ENCODE measurements around the gene FGF22.
"Not testable (repeated sequence)": the region's sequence is repeated elsewhere in the genome, so short reads cannot be mapped to it uniquely, and the experiment has no call there.

Gene FGF22

DNA sequence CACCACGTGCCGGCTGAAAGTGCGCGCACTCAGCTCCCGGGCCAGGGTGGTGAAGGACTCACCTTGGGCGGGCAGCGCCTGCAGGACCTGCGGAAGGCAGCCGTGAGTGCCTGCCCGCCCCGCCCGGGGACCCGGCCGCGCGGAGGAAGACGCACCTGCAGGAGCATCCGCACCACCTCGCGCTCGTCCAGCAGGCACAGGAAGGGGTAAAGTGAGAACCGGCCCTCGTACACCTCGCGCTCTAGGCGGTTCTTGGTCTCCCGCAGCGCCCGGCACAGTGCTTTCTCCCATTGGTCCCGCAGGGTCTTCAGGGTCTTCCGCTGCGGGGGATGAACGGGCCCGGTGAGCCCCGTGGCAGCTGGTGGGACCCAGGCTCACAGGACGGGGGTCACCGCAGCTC lies 17.0 kb upstream of the FGF22 start:
- no peak for DNase-seq

DNA sequence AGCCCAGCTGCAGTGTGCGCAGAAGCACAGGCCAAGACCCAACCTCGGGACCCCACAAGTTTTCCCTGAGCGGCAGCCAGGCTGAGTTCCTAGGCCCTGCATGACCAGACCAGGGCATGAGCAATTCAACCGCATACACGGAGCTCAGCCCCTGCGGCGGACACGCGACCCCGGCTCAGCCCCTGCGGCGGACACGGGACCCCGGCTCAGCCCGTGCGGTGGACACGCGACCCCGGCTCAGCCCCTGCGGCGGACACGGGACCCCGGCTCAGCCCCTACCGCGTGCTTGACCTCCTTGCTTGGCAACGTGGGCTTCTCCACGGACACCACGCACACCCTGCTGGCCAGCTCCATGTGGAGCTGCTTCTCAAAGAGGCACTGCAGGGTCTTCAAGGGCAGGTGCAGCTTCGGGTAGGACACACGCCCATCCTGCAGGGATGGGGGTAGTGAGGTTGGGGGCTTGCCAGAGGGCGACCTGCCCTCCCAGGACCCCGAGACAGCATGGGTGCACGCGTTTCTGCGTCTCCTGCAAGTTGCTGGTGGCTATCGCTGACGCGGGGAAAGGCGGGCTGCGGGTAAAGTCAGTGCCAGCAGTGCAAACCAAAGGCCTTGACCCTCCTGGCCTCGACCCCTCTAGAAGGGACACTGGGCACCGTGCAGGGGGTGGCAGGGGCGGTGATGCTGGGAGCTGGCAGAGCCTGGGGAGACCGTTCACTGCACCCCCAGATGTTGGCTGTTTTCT lies 16.3 kb upstream of the FGF22 start:
- no peak for DNase-seq

DNA sequence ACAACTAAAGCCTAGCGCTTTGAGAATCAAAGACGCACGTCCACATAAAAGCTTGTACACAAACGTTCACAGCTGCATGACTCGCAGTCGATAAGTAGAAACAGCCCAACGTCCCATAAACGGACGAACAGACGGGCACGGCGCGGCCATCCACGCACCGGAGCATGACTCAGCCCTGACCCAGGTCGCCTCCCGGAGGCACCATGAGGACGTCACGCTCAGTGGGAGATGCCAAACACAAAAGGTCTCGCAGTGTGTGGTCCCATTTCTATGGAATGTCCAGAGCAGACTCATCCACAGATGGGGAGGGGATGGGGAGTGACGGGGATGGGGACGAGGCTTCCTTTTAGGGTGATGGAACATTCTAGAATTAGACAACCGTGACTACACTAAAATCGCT lies 15.7 kb upstream of the FGF22 start:
- DNase-seq, result no peak

DNA sequence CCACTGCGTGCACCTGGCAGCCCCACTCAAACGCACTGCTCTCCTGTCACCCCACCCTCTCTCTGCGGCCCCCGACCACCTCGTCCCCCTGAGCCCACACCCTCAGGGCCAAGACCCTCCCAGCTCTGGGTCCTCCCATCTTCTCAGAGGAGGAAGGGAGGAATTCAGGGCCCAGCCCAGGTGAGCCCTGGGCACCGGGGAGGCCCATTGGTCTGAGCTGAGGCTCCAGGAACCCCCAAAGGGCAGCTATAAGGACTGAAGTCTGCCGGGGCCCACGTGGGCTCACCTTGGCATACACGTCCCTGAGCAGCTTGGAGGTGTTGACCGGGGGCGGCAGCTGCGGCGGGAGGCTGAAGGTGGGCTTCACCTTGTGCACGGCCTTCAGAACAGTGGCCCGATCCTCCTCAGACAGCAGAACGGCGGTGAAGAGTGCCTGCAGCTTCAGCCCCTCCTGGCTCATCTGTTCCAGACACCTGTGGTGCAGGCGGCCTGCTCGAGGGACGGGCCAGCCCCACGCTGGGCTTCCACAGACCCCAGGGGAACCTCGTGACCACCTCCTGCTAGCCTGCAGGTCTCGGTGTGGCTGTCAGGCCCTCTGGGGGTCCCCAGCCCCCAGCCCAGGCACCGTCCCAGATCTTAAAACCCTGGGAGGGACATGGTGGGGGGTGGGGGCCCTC lies 15.1 kb upstream of the FGF22 start:
- no peak for DNase-seq

DNA sequence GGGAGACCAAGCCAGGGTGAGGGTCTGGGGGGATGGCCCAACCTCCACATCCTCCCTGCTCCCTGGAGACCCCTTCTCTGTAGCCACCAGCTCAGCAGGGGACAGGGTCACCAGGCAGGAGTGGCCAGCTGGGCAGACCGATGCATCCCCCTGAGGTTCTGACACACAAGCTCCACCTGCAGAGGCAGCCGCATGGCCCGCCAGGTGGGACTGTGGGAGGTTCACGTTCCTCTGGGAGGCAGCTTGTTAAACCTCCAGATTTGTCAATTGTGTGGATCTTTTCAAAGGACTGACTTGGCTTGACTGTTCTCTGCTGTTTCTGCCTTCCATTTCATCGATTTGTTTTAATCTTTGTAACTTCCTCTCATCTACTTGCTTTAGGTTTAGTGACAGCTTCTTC lies 14.4 kb upstream of the FGF22 start:
- no peak for DNase-seq

DNA sequence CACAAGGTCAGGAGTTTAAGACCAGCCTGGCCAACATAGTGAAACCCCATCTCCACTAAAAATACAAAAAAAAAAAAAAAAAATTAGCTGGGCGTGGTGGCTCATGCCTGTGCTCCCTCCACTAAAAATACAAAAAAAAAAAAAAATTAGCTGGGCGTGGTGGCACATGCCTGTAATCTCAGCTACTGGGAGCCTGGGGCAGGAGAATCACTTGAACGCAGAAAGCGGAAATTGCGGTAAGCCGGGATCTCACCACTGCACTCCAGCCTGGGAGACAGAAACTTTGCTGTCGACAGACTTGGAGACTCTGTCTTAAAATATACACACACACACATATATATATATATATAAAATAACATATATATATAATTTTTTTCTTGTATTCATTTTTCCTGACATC lies 13.1 kb upstream of the FGF22 start:
- DNase-seq, result not testable (repeated sequence)

DNA sequence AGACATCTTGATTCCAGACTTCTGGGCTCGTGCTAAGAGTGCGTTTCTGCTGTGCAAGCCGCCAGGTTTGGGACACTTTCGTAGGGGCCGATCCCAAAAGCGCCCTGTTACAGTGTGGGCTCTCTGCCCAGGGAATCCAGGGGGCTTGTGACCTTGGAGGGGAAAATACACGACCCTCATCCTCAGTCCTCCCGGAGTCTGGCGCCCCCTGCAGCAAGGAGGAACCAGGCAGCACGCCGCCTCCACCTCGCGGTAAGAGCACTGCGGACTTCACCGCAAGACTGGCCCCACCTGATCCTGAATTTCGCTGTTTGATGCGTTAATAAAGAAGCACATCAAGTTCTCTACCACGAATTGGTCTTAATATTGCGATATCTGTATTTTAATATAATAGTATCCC lies 11.5 kb upstream of the FGF22 start:
- DNase-seq, result no peak

DNA sequence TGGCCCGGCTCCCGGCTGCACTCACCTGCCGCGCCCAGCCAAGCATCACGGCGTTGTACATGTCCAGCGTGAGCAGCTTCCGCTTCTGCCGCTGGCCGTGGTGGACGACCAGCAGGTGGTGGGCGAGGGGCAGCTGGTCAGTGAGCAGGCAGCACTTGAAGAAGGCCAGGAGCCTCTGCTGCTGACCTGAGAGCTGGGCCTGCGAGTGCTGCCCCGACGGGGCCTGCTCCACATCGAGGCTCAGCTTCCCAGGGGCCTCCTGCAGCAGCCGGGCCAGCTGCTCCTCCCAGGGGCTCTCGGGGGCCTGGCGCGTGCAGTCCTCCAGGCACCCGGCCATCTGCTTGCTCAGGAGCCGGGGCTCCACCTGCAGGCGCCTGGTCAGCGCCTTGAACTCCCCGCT lies 10.2 kb upstream of the FGF22 start:
- not testable (repeated sequence) for DNase-seq

DNA sequence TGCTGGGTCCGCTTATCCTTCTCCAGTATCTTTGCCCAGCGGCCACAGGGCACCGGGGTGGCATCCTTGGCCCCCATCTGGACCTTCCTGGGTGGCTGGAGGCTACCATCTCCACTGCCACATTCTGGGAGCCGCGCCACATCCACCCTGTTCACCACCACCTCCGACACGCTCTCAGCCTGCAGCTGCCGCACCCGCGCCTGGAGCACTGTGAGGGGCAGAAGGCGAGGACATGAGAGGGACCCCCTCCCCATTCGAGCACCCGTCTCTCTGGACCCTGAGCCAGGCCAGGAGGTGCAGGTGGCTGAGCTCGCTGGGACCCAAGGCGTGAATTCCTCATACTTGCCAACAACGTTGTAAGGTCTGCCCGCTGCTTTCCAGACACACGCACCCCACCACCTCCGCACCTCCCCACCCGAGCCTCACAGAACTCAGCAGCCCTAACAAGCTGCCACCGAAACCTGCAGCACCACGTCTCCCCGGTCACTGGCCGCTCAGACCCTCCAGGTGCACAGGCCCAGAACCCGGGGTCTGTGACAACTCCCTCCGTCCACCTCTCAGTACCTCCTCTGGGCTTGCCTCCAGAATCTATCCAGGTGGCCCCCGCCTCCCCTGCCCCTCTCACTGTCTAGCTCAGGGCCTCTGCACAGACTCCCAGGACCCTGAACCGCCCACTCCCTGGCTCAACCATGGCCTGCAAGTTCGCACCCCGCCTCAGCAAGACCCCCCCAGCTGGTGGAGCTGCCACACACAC lies 9.5 kb upstream of the FGF22 start:
- no peak for DNase-seq

DNA sequence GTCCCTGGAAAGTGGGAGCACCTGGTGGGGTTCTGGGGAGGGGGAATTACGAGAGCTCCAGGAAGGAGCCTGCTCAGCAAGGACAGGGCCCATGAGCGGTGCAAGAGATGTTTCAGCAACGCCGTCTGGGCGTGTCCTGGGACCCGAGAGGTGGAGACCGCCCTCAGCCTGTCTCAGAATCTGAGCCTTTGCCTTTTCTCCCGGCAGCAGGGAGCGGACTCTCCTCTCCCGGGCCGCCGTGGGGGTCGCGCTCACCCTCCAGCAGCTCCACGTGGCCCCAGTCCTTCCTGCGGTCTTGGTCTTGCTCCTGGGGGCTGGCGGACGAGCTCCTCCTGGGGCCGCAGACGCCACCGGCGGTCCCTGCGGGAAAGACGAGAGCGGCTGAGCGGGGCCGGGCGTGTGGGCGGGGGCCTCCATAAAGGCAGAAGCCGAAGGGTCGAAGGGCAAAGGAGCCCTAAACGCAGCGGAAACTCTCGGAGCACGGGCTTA lies 7.1 kb upstream of the FGF22 start:
- DNase-seq, result peak; percentile 48

DNA sequence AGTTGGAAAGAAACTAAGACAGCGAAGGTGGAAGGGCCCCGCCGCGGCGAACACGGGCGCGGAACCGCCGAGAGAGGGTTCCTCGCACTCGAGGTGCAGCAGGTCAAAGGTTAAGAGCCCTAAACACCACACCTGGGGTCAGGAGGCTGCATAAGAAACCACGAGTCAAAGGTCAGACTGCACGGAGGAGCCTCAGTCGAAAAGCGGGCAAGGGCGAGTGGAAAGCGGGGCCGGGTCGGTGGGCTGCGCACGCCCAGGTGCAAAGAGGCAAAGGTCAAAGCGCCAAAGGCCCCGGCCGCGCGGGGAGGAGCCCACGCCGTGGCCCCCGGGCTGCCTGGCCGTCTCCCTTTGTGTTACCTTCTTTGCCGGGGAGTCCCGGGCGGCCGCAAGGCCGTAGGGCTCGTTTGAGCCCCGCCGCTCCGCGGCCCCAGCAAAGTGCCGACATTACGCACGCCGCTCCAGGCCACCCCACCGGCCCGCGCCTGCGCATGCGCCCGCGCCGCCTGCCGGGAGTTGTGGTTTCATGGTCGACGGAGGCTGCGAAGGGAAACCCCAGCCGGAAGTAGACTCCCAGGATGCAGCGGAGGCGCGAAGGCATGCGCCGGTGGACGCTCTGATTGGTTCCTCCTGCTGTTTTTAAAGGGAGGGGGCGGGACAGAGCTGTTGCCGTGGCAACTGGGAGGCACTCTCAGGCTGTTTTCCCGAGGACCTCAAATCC lies 6.5 kb upstream of the FGF22 start, which contains the start of gene POLRMT:
POLRMT (minus strand) TSS at position 470 of the 718 bp plus-strand sequence; CDS start at position 445, 25 bp downstream.
- peak; percentile 98 for DNase-seq

DNA sequence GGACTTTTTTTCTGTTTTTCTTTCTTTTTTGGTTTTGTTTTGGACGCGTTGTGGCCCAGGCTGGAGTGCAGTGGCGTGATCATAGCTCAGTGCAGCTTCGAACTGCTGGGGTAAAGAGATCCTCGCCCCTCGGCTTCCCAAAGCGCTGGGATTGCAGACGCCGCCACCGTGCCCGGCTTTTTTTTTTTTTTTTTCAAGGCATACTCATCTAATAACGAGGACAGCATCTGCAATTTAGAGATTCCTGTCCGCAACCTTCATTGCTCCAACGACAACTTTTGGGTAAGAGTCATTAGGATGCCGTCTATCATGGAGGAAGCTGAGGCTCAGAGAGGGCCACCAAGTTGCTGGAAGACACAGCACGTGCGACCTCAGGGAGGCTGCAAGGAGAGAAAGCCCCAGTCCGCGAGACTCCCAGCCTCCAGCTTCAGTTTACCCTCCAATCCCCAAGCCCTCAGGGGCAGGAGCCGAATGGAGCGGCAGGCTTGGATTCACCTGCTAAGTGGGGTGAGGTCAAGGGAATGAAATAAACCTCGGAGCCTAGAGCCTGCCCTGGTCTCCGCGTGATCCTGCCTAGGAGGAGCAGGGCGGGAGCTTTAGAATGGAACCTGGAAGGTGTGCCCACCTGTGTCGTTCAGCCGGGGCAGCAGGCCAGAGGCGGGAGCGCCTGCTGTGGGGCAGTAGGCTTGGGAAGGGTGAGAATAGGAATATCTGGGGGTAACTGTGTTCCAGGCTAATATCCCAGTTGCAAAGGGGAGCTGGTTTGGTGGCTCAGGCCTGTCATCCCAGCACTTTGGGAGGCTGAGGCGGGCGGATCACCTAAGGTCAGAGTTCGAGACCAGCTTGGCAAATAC lies 5.7 kb upstream of the FGF22 start:
- no peak for DNase-seq

DNA sequence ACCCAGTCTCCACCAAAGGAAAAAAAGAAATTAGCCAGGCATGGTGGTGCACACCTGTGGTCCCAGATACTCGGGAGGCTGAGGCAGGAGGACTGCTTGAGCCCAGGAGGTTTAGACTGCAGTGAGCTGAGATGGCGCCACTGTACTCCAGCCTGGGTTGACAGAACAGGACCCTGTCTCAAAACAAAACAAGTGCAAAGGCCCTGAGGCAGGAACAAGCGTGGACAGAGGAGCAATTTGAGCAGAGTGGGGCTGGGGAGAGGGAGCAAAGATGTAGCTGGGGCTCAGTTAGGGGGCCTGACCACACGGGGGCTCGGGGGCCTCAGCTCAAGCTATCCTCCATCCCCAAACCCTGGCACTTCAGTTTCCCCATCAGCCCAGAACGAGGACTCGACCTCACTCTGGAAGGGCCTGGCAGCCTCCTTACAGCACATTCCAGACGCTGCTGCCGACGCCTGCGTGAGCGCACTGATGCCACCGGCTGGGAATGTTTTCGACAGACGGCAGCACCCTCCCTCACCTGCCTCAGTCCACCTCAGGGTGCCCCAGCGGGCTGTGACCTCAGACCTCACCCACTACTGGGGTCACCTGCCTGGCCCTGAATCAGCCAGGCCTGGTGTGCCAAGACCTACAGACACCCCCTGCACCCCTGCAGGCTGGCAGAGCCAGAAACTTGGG lies 4.6 kb upstream of the FGF22 start:
- DNase-seq, result no peak

DNA sequence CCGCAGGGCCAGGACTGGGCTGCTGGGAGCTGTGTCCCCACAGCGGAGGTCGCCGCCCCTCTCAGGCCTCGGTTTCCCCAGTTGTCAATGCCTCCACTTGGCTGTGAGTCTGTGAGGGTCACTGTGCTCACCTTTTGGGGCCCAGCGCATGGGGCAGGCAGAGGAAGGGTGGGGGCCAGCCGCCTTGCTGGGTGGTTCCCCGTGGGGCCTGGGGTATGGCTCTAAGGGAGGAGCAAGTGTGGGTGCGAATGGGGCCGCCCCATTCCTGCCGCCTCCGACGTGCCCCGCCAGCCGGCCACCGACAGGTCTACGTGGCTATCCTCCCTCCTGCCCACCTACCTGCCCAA lies 800 bp upstream of the FGF22 start:
- no peak for DNase-seq

DNA sequence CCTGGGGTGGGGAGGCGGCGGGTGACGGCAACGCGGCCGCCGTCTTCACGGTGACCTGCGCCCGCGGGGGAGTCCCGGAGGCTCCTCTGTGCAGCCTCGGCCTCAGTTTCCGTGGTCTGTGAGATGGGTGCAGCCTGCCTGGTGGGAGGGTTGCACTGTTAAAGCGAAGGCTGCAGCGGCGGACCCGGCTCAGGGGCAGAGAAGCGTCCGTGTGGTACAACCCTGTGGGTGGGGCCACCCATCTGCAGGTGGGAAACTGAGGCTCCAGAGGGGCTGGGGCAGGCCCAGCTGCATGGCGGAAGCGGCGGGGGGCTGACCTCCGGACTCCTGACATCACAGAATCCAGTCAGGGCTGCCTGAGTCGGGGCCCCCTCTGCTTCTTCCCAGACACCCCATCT lies 481 bp downstream of the FGF22 start:
- DNase-seq, result no peak

DNA sequence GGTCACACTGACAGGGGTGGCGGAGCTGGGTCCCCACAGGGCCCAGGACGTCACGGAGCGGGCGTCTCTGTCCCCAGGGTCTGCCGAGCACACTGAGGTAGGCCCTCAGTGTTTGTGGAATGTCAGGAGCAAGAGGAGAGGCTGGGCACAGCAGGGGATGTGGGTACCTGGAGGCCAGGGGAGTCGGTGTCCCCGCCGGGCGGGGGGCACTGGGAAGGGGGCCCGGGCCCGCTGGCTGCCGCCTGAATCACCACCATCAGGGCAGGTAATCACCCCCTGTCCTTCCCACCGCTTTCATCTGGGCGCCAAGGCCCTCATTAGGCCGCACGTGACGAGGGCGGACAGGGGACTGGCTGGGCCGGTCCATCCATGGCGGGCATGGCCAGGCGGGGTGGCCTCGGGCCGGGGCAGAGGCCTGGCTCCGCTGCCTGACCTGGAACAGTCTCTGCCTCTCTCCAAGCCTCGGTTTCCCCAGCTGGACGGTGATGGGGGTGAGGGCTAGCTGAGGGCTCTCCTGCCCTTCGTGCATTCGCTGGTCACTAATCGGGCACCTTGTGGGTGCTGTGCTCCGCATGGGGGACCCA lies 1.0 kb downstream of the FGF22 start:
- no peak for DNase-seq

DNA sequence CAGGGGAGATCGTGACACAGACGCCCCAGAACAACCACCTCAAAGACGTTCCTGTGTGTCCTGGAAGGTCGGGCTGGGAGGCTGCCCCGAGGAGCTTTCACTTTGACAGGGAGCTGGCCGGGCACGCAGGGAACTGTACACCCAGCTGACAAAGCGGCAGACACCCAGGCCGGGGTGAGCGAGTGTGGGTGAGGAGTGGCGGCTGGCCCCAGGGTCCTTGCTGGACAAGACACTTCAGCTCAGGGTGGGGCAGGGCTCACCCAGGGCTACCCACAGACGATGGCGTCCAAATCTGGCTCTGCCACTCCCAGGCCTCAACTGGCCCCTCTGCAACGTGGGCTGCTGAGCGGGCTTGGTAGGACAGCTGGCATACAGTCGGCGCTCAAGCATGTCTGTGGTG lies 2.0 kb downstream of the FGF22 start:
- no peak for DNase-seq

DNA sequence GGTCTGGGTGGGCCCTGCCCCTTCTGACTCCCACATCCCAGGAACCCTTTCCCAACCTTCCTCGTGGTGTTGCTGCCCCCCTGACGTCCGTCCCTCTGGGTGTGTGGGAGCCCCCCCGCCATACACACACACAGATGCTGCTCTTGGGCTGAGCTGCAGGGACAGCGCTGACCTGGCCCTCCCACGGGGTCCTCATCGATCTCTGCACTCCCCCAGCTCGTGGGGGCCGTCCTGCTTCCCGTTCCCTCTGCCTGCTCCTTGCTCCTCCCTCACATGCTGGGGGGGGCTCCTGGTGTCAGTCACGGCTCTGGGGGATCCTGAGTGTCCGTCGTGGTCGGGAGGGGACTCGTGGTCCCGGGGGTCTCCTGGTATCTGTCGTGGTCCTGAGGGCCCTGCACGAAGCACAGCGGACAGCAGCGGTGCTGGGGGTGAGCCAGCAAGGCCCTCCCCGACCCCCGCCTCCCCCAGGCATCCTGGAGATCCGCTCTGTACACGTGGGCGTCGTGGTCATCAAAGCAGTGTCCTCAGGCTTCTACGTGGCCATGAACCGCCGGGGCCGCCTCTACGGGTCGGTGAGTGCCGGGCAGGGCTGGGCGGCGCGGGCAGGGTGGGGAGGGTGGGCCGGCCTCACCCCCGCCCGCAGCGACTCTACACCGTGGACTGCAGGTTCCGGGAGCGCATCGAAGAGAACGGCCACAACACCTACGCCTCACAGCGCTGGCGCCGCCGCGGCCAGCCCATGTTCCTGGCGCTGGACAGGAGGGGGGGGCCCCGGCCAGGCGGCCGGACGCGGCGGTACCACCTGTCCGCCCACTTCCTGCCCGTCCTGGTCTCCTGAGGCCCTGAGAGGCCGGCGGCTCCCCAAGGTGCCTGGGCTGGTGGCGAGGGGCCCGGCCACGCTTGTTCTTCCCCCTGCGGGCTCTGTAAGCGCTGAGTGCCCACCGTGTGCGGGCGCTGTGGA lies 3.4 kb downstream of the FGF22 start:
- DNase-seq, result no peak

DNA sequence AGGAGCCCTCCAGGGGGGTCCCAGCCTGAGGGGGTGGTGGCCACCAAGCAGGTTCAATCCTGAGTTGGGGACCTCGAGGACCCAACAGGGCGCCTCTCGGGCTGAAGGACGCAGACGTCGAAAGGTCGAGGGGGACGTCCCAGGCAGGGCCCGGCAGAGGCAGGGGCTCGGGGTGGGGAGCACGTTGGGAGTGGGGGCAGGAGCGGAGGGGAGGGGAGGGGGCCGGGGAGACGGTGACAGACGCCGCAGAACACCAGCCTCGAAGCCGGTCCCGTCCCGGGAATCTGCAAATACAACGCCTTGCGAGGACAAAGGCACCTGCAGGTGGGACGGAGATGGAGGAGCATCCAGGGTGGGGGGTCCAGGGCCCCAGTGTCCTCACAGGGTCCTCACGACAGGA lies 4.1 kb downstream of the FGF22 start:
- no peak for DNase-seq

DNA sequence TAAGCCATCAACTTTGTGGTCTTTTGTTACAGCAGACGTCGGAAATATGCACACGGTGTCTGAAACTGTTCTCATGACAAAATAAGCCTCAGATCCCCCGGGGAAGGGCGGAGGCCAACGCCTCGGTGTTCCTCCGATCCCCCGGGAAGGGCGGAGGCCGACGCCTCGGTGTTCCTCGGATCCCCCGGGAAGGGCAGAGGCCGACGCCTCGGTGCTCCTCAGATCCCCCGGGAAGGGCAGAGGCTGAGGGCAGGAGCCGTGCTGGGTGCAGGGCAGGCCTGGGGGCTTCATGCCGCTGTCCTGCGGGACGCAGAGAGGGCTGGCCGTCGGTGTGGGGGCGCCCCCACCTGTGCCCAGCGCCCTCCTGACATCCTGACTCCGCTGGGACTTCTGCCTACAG lies 4.7 kb downstream of the FGF22 start:
- no peak for DNase-seq
